ENCODE measurements around the gene GNA12. TPM values are rescaled to one million over a fixed set of nuclear protein-coding genes. Genes with fewer than 3 reads are reported as not detected.

The GNA12 gene
- total and polyA plus RNA-seq, 4 donors: 3.7 to 19.0 (median 11.3) TPM

- Histone ChIP-seq H3K9me3 (ENCODE audit: control insufficient read depth in 4 of 4, low read length in 3 of 4) (no peaks in the 10 kb centered on the region), H3K36me3 (ENCODE audit: control insufficient read depth in 4 of 4, insufficient read depth in 3 of 4, low read depth in 1 of 4, low read length in 3 of 4) (no peaks in the 10 kb centered on the region), H3K27me3 (ENCODE audit: control insufficient read depth in 4 of 4, insufficient read depth in 4 of 4, low read length in 3 of 4) (no peaks in the 10 kb centered on the region)
Measured at GRCh38 chr7:2707481-2707880, 136.6 kb downstream of the GNA12 start.

GRCh38 chr7:2706685-2707126 lies 137.4 kb downstream of the GNA12 start:
- 55% methylated on average over 6 of the region's 6 CpGs for WGBS
- Histone ChIP-seq H3K9ac (ENCODE audit: low read depth in 1 of 2, low read length in 2 of 2) (no peak overlapping the region), H3K4me1 (ENCODE audit: control insufficient read depth in 4 of 4, insufficient read depth in 4 of 4, low read length in 3 of 4) (peaks cover 0 to 15% (median 8%) of the 10 kb centered on the region in 4 donors), H3K36me3 (ENCODE audit: control insufficient read depth in 4 of 4, insufficient read depth in 3 of 4, low read depth in 1 of 4, low read length in 3 of 4) (no peaks in the 10 kb centered on the region), H3K4me3 (ENCODE audit: low read depth in 1 of 3, low read length in 3 of 3) (no peak overlapping the region), H3K27ac (ENCODE audit: low read depth in 1 of 2, low read length in 2 of 2) (no peak overlapping the region), H3K9me3 (ENCODE audit: control insufficient read depth in 4 of 4, low read length in 3 of 4) (no peaks in the 10 kb centered on the region), H3K27me3 (ENCODE audit: control insufficient read depth in 4 of 4, insufficient read depth in 4 of 4, low read length in 3 of 4) (no peaks in the 10 kb centered on the region)
- no peak for DNase-seq (ENCODE audit: low spot score)
- no peak for TF ChIP-seq MAX (IDR thresholded peaks at IDR 0.05)
- TF ChIP-seq ZBTB33 (IDR thresholded peaks at IDR 0.05): no peak
- no peak for TF ChIP-seq NR2F2 (IDR thresholded peaks at IDR 0.05)
- TF ChIP-seq EGR1 (IDR thresholded peaks at IDR 0.05; ENCODE audit: low read depth in 2 of 2): no peak
- TF ChIP-seq YY1 (IDR thresholded peaks at IDR 0.05): no peak
- no peak for TF ChIP-seq TAF1 (conservative IDR thresholded peaks at IDR 0.05)
- TF ChIP-seq FOXA1 (IDR thresholded peaks at IDR 0.05): no peak
- no peak for TF ChIP-seq HNF4A (conservative IDR thresholded peaks at IDR 0.05)
- no peak for TF ChIP-seq FOXA2 (IDR thresholded peaks at IDR 0.05)
- no peak for TF ChIP-seq RXRA (IDR thresholded peaks at IDR 0.05)
- no peak for TF ChIP-seq GABPA (IDR thresholded peaks at IDR 0.05 in 1 of 2, conservative IDR thresholded peaks at IDR 0.05 in 1 of 2)
- TF ChIP-seq REST (IDR thresholded peaks at IDR 0.05): no peak
- no peak for TF ChIP-seq RAD21 (IDR thresholded peaks at IDR 0.05)
- TF ChIP-seq ATF3 (IDR thresholded peaks at IDR 0.05): no peak
- no peak for TF ChIP-seq HNF4G (IDR thresholded peaks at IDR 0.05)

More at GRCh38 chr7:2707481-2707880, 136.6 kb downstream of the GNA12 start:
- 70% methylated on average over 8 of the region's 8 CpGs for WGBS
- no peak overlapping the region for H3K4me3 ChIP-seq (ENCODE audit: low read depth in 1 of 3, low read length in 3 of 3)
- H3K9ac ChIP-seq (ENCODE audit: low read depth in 1 of 2, low read length in 2 of 2): no peak overlapping the region
- H3K27ac ChIP-seq (ENCODE audit: low read depth in 1 of 2, low read length in 2 of 2): no peak overlapping the region
- TF ChIP-seq YY1 (IDR thresholded peaks at IDR 0.05) (no peak), MAX (IDR thresholded peaks at IDR 0.05) (no peak), JUND (IDR thresholded peaks at IDR 0.05) (no peak)
- peaks cover 0 to 11% (median 5%) of the 10 kb centered on the region in 4 donors for H3K4me1 ChIP-seq (ENCODE audit: control insufficient read depth in 4 of 4, insufficient read depth in 4 of 4, low read length in 3 of 4)
- no peak for DNase-seq (ENCODE audit: low spot score)

Measured in liver (tissue), 9 donors.